Uterus (tissue), 4 donors: ENCODE measurements around the gene KCNMA1. TPM values are rescaled to one million over a fixed set of nuclear protein-coding genes. Genes with fewer than 3 reads are reported as not detected.
A peak's percentile ranks its signal among the peaks of the same experiment; 100 is the strongest.

ENCODE experiments used
- DNase-seq, 2 donors: peaks; one replicate each; pipeline ENCODE4 v3.0.0-alpha.2; 2019 to 2020
- H3K27ac ChIP-seq, 2 donors: fragments of 200-600 bp; sonication (generic); 1 replicate in 1 of 2; 2 replicates in 1 of 2; pipeline ENCODE4 v1.5.1; 2016 to 2018
- H3K27me3 ChIP-seq, 2 donors: fragments of 200-600 bp; sonication (generic); one replicate each; pipeline ENCODE4 v1.5.1; 2018 to 2019; ENCODE audit warnings: control low read depth in 1 of 2
- H3K36me3 ChIP-seq, 2 donors: fragments of 200-600 bp; sonication (generic); one replicate each; pipeline ENCODE4 v1.5.1; 2019; ENCODE audit warnings: control low read depth in 1 of 2
- H3K4me1 ChIP-seq, 2 donors: fragments of 200-600 bp; sonication (generic); one replicate each; pipeline ENCODE4 v1.5.1; 2018 to 2019; ENCODE audit warnings: control low read depth in 1 of 2
- H3K4me3 ChIP-seq, 2 donors: fragments of 200-600 bp; sonication (generic); 1 replicate in 1 of 2; 2 replicates in 1 of 2; pipeline ENCODE4 v1.5.1; 2018 to 2019; ENCODE audit warnings: mild to moderate bottlenecking in 1 of 2
- H3K9me3 ChIP-seq, 2 donors: fragments of 200-600 bp; sonication (generic); one replicate each; pipeline ENCODE4 v1.5.1; 2019; ENCODE audit warnings: control low read depth in 1 of 2
- POLR2A ChIP-seq, 2 donors: fragments of 450-650 bp; IDR thresholded peaks; one replicate each; pipeline ENCODE4 v1.6.1; 2016; ENCODE audit warnings: antibody characterized with exemption in 2 of 2, mild to moderate bottlenecking in 1 of 2, moderate library complexity in 1 of 2
- intact Hi-C: fragments of 100-400 bp; cut with DNase I; formaldehyde crosslinking; loops from one replicate; pipeline ENCODE4 v1.15.1; 2023; ENCODE audit warnings: low total_unique reads
- total RNA-seq, 4 donors: library from RNA; depleted of rRNA in 3 of 4; stranded (reverse); fragments of >200 nt in 3 of 4; gene quantifications; one replicate each; pipeline versions ENCODE4 v1.1.0 to v1.2.4, GENCODE V29; 2014 to 2023
- TF ChIP-seq, protein P1 (sequence below), 4 experiments: fragments of 200-600 bp in 2 of 4; fragments of 450-650 bp in 2 of 4; sonication (generic) in 2 of 4; IDR thresholded peaks; one replicate each; pipeline ENCODE4 v1.5.1; 2016 to 2019; ENCODE audit warnings: antibody characterized with exemption in 4 of 4, mild to moderate bottlenecking in 2 of 4, moderate library complexity in 1 of 4
- donor health status: DM: yes; HTN: yes; CAD: no.

KCNMA1 gene
- total RNA-seq, 4 donors from 2014 or later: 86.2 to 236 (median 164) TPM

DNA sequence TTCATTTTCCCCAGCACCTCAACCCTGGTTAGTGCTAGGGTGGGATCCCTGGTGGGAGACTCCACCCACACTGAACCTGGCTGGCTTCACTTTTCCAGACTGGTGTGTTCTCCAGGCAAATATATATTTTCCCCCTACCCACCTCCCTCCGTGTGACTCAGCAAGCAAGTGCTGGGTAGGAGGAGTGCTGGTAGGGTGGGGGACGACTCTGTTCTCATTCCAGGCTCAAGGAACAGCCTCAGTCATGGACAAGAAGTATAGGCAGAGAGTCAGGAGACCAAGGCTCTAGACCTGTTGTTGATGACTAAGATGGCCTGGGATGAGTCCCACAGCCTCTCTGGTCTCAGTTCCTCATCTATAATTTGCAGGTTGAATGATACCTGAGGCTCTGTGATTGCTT, 328.1 kb downstream of the KCNMA1 start:
- TF ChIP-seq, protein P1, sequence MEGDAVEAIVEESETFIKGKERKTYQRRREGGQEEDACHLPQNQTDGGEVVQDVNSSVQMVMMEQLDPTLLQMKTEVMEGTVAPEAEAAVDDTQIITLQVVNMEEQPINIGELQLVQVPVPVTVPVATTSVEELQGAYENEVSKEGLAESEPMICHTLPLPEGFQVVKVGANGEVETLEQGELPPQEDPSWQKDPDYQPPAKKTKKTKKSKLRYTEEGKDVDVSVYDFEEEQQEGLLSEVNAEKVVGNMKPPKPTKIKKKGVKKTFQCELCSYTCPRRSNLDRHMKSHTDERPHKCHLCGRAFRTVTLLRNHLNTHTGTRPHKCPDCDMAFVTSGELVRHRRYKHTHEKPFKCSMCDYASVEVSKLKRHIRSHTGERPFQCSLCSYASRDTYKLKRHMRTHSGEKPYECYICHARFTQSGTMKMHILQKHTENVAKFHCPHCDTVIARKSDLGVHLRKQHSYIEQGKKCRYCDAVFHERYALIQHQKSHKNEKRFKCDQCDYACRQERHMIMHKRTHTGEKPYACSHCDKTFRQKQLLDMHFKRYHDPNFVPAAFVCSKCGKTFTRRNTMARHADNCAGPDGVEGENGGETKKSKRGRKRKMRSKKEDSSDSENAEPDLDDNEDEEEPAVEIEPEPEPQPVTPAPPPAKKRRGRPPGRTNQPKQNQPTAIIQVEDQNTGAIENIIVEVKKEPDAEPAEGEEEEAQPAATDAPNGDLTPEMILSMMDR (IDR thresholded peaks at IDR 0.05): no peak
- no peak for TF ChIP-seq POLR2A (IDR thresholded peaks at IDR 0.05)
- Histone ChIP-seq H3K27ac (peak overlapping the region; percentile 54 to 57), H3K36me3 (no peaks in the 10 kb centered on the region), H3K4me3 (no peak overlapping the region), H3K9me3 (no peaks in the 10 kb centered on the region), H3K4me1 (peaks cover 0 to 3% of the 10 kb centered on the region in 2 donors), H3K27me3 (no peaks in the 10 kb centered on the region)
- no peak for DNase-seq
- intact Hi-C loops: no loop called here

DNA sequence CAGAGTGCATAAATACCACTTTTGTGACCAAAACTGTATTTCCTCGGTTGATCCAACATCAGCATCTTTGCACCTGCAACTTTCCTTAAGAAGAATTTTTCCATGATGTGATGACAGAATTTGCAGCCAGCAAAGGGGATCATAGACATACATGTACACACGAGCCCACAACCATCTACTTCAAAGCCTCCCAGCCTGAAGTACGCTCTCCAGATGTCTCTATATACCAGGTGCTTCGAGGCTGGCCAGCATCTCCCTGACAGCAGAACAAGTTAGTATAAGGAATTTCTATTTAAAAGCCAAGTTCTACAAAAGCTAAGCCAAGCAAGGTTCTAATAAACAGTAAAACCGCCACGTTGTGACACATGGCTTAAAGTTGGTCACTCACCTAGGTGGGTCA, 328.5 kb downstream of the KCNMA1 start:
- Histone ChIP-seq H3K27ac (peak overlapping the region; percentile 54 to 57), H3K36me3 (no peaks in the 10 kb centered on the region), H3K27me3 (no peaks in the 10 kb centered on the region), H3K4me3 (no peak overlapping the region), H3K9me3 (no peaks in the 10 kb centered on the region), H3K4me1 (peaks cover 0 to 3% of the 10 kb centered on the region in 2 donors)
- peak in 1 of 2 donors; percentile 39 for DNase-seq
- intact Hi-C loops: no loop called here
- TF ChIP-seq, protein P1 (IDR thresholded peaks at IDR 0.05): no peak
- TF ChIP-seq POLR2A (IDR thresholded peaks at IDR 0.05): no peak

DNA sequence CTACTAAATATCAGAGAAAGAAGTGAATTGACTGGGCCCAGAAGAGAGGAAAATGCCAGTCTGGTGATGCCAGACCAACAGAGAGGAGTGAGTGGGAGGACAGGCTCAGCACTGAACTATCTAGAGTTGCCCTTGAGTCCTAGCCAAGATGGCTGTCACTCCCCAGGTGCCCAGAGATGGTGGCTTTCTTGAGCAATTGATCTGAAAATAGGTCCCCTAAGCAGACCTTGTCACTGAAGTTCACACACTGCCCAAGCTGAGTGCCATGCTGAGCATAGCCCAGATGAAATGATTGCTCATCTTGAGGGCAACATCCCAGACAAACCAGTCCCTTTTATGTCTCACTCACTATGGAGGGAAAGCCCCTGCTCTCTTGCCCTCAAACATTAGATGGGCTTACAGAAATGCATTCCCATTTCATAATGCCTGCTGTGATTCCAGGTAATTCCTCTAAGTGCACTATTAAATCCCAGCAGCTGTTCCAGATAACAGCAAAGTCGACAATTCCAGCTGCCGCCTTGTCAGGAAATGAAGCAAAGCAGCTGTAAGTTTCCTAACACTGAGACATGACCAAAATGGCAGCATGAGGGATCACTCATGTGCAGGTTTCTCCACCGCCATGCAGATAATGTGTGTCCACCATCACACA, 329.4 kb downstream of the KCNMA1 start:
- intact Hi-C loops: no loop called here
- DNase-seq: peak in 1 of 2 donors; percentile 43
- Histone ChIP-seq H3K4me3 (no peak overlapping the region), H3K27ac (peak overlapping the region in 1 of 2 donors; percentile 57), H3K9me3 (no peaks in the 10 kb centered on the region), H3K4me1 (peaks cover 0 to 3% of the 10 kb centered on the region in 2 donors), H3K27me3 (no peaks in the 10 kb centered on the region), H3K36me3 (no peaks in the 10 kb centered on the region)
- TF ChIP-seq, protein P1 (IDR thresholded peaks at IDR 0.05): no peak
- no peak for TF ChIP-seq POLR2A (IDR thresholded peaks at IDR 0.05)

DNA sequence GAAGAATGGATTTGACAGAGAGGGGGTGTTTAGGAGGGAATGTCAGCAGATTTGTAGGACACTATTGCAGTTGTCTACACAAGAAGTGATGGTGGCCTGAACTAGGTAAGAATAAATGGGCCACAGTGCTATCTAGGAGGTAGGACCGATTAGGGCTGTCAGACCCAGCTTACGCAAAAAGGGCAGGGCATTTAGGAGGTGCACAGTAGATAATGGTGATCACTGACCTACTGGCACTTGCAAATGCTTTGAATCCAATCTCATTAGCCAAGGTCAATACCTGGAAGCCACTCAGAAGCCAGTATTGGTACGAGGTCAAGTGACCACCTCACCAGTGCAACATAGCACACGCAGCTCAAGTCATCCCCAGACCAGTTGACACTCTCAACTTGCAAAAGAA, 330.9 kb downstream of the KCNMA1 start:
- no peaks in the 10 kb centered on the region for H3K36me3 ChIP-seq
- no peaks in the 10 kb centered on the region for H3K27me3 ChIP-seq
- H3K27ac ChIP-seq: peak overlapping the region in 1 of 2 donors; percentile 42
- intact Hi-C loops: no loop called here
- H3K9me3 ChIP-seq: no peaks in the 10 kb centered on the region
- TF ChIP-seq, protein P1 (IDR thresholded peaks at IDR 0.05): no peak
- TF ChIP-seq POLR2A (IDR thresholded peaks at IDR 0.05): no peak
- no peak overlapping the region for H3K4me3 ChIP-seq
- no peak for DNase-seq
- H3K4me1 ChIP-seq: peaks cover 0 to 3% of the 10 kb centered on the region in 2 donors

DNA sequence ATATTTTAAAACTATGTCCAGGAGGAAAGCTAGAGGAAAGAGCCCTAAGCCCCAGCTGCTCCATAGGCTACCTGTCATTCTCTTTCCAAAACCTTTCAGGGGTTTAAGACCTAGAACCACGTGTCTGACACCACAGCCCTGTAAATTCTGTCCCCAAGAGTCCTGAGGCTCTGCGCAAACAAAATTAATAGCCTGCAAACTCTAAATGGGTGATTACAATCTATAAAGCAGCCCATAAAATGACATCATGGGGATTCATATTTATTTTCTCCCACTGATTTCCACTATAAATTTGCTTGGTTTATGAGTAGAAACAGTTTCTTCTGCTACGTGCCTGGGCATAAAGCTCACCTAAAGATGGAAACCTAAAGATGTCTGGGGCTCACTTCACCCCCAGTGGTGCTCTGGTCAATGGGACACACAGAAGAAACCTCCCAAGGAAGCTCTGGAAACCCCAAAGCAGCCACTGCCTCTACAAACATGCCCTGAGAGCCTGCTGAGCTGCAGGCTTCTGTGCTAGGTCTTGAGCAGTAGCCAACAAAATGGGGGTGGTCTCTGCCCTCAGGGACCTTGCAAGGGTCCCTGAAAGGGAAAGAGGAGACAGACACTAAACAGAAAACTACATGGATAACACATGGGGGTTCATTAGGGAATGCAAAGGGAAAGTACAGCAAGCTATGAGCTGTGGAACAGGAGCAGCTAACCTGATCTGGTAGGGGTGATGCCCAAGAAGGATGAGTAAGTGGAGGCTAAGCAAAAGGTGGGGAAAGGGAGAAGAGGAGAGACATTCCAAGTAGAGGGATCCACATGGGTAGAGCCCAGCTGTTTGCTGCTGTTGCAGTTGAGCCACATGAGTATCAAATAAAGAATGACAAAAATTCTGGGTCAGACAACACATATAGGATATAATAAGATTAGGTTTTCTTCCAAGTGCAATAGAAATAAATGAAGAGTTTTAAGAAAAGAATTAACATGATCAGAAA, 331.7 kb downstream of the KCNMA1 start:
- peak overlapping the region; percentile 24 to 42 for H3K27ac ChIP-seq
- H3K9me3 ChIP-seq: no peaks in the 10 kb centered on the region
- intact Hi-C loops: no loop called here
- H3K4me1 ChIP-seq: peaks cover 0 to 3% of the 10 kb centered on the region in 2 donors
- no peaks in the 10 kb centered on the region for H3K27me3 ChIP-seq
- TF ChIP-seq, protein P1 (IDR thresholded peaks at IDR 0.05): no peak
- no peaks in the 10 kb centered on the region for H3K36me3 ChIP-seq
- DNase-seq: no peak
- no peak overlapping the region for H3K4me3 ChIP-seq
